DOHH2 (cell line): ENCODE measurements around the gene DOK6.

ENCODE experiments used
- H3F3A ChIP-seq: fragments of 200-600 bp; sonication (generic), shearing (Covaris generic); 2 replicates; pipeline ENCODE4 v1.6.0; 2016; ENCODE audit warnings: antibody characterized with exemption, mild to moderate bottlenecking; ENCODE audit not compliant: control insufficient read depth, insufficient read depth
- H3K27ac ChIP-seq: fragments of 200-600 bp; sonication (generic); 2 replicates; pipeline ENCODE4 v1.5.1; 2014; ENCODE audit warnings: low read depth, mild to moderate bottlenecking, low read length, moderate library complexity
- H3K27me3 ChIP-seq: fragments of 200-600 bp; sonication (generic); 2 replicates; pipeline ENCODE4 v1.6.1; 2014; ENCODE audit warnings: mild to moderate bottlenecking, low read length, mixed read lengths; ENCODE audit not compliant: control insufficient read depth
- H3K36me3 ChIP-seq: fragments of 200-600 bp; sonication (generic); 2 replicates; pipeline ENCODE4 v1.6.1; 2014; ENCODE audit warnings: mild to moderate bottlenecking, low read length, moderate library complexity, mixed read lengths; ENCODE audit not compliant: control insufficient read depth
- H3K4me1 ChIP-seq: fragments of 200-600 bp; sonication (generic); 2 replicates; pipeline ENCODE4 v1.6.1; 2014; ENCODE audit warnings: mild to moderate bottlenecking, low read length, mixed read lengths; ENCODE audit not compliant: control insufficient read depth
- H3K4me2 ChIP-seq: fragments of 200-600 bp; sonication (generic); 2 replicates; pipeline ENCODE4 v1.6.0; 2014; ENCODE audit warnings: mild to moderate bottlenecking, low read length, moderate library complexity
- H3K4me3 ChIP-seq: fragments of 200-600 bp; sonication (generic); 2 replicates; pipeline ENCODE4 v1.5.1; 2014; ENCODE audit warnings: mild to moderate bottlenecking, low read length, mixed read lengths
- H3K79me2 ChIP-seq: fragments of 200-600 bp; sonication (generic); 2 replicates; pipeline ENCODE4 v1.6.1; 2014; ENCODE audit warnings: mild to moderate bottlenecking, low read length, mixed read lengths; ENCODE audit not compliant: control insufficient read depth
- H3K9me2 ChIP-seq: fragments of 200-600 bp; sonication (generic); replicated peaks from 2 replicates; pipeline ENCODE4 v1.6.1; 2014; ENCODE audit warnings: mild to moderate bottlenecking, low read length, mixed read lengths; ENCODE audit not compliant: control insufficient read depth
- H3K9me3 ChIP-seq: fragments of 200-600 bp; sonication (generic); 2 replicates; pipeline ENCODE4 v1.6.1; 2014; ENCODE audit warnings: antibody characterized with exemption, low read length, mixed read lengths; ENCODE audit not compliant: control insufficient read depth, insufficient read depth
- H4K20me1 ChIP-seq: fragments of 200-600 bp; sonication (generic); 2 replicates; pipeline ENCODE4 v1.6.0; 2014; ENCODE audit warnings: low read depth, mild to moderate bottlenecking, antibody characterized with exemption, low read length, moderate library complexity; ENCODE audit not compliant: control insufficient read depth, insufficient read depth
- CTCF ChIP-seq: fragments of 200-600 bp; sonication (generic); IDR thresholded peaks from one replicate; pipeline ENCODE4 v1.5.1; 2014; ENCODE audit warnings: antibody characterized with exemption, mild to moderate bottlenecking, low read depth, low read length; ENCODE audit not compliant: poor library complexity, severe bottlenecking
- EZH2phosphoT487 ChIP-seq: fragments of 200-600 bp; sonication (generic); IDR thresholded peaks from 2 replicates; pipeline ENCODE4 v1.6.1; 2017; ENCODE audit warnings: borderline replicate concordance, mild to moderate bottlenecking, antibody characterized with exemption, low read length, moderate library complexity, mixed read lengths

DOK6 gene

GRCh38 chr18:69557282-69557681 lies 156.6 kb downstream of the DOK6 start:
- Histone ChIP-seq H3K27me3 (no peaks in the 10 kb centered on the region), H3K9me3 (no peaks in the 10 kb centered on the region), H4K20me1 (no peaks in the 10 kb centered on the region), H3K4me1 (no peaks in the 10 kb centered on the region), H3K79me2 (no peaks in the 10 kb centered on the region), H3K9me2 (no peaks in the 10 kb centered on the region), H3K4me3 (no peak overlapping the region), H3K36me3 (no peaks in the 10 kb centered on the region), H3K4me2 (no peak overlapping the region), H3F3A (no peaks in the 10 kb centered on the region), H3K27ac (no peak overlapping the region)
- TF ChIP-seq CTCF (no peak), EZH2phosphoT487 (no peak)

GRCh38 chr18:69558052-69558451 lies 157.4 kb downstream of the DOK6 start:
- no peak overlapping the region for H3K27ac ChIP-seq
- H3K9me3 ChIP-seq, result no peaks in the 10 kb centered on the region
- no peaks in the 10 kb centered on the region for H3F3A ChIP-seq
- H4K20me1 ChIP-seq, result no peaks in the 10 kb centered on the region
- no peaks in the 10 kb centered on the region for H3K36me3 ChIP-seq
- no peak overlapping the region for H3K4me3 ChIP-seq
- no peaks in the 10 kb centered on the region for H3K79me2 ChIP-seq
- H3K27me3 ChIP-seq, result no peaks in the 10 kb centered on the region
- H3K4me1 ChIP-seq, result no peaks in the 10 kb centered on the region
- no peak for TF ChIP-seq CTCF
- no peaks in the 10 kb centered on the region for H3K9me2 ChIP-seq
- no peak overlapping the region for H3K4me2 ChIP-seq

- no peaks in the 10 kb centered on the region for H3K27me3 ChIP-seq
- no peak for TF ChIP-seq EZH2phosphoT487
- no peak for TF ChIP-seq CTCF
- no peaks in the 10 kb centered on the region for H3F3A ChIP-seq
- H3K27ac ChIP-seq, result no peak overlapping the region
- no peaks in the 10 kb centered on the region for H3K9me3 ChIP-seq
- H4K20me1 ChIP-seq, result no peaks in the 10 kb centered on the region
- no peaks in the 10 kb centered on the region for H3K4me1 ChIP-seq
- no peaks in the 10 kb centered on the region for H3K36me3 ChIP-seq
- no peak overlapping the region for H3K4me3 ChIP-seq
- no peak overlapping the region for H3K4me2 ChIP-seq
- H3K9me2 ChIP-seq, result no peaks in the 10 kb centered on the region
- no peaks in the 10 kb centered on the region for H3K79me2 ChIP-seq
Measured at GRCh38 chr18:69559604-69560003, 158.9 kb downstream of the DOK6 start.

- H3K4me1 ChIP-seq, result no peaks in the 10 kb centered on the region
- H3K36me3 ChIP-seq, result no peaks in the 10 kb centered on the region
- no peaks in the 10 kb centered on the region for H3F3A ChIP-seq
- H3K4me2 ChIP-seq, result no peak overlapping the region
- TF ChIP-seq CTCF, result no peak
- TF ChIP-seq EZH2phosphoT487, result no peak
- H3K9me2 ChIP-seq, result no peaks in the 10 kb centered on the region
- H3K4me3 ChIP-seq, result no peak overlapping the region
- no peak overlapping the region for H3K27ac ChIP-seq
- no peaks in the 10 kb centered on the region for H4K20me1 ChIP-seq
- no peaks in the 10 kb centered on the region for H3K79me2 ChIP-seq
- no peaks in the 10 kb centered on the region for H3K27me3 ChIP-seq
- peaks cover 10% of the 10 kb centered on the region; the same call in 1 of the 2 replicates for H3K9me3 ChIP-seq
Measured at GRCh38 chr18:69564602-69565001, 163.9 kb downstream of the DOK6 start.
